Measurements from ENCODE around the gene SNORC.

Gene SNORC

GRCh38 chr2:232885264-232885961, 15.3 kb downstream of the SNORC start:
- Mint-ChIP-seq H3K4me3 (no peak overlapping the region), H3K27me3 (peaks cover 2% of the 10 kb centered on the region), H3K4me1 (no peaks in the 10 kb centered on the region), H3K9me3 (no peaks in the 10 kb centered on the region), H3K27ac (no peak overlapping the region)
- ATAC-seq (no peak), DNase-seq (no peak)

GRCh38 chr2:232886176-232886575, 16.1 kb downstream of the SNORC start:
- Mint-ChIP-seq H3K27me3 (peaks cover 9% of the 10 kb centered on the region), H3K27ac (no peak overlapping the region), H3K9me3 (no peaks in the 10 kb centered on the region), H3K4me1 (peaks cover 5% of the 10 kb centered on the region), H3K4me3 (no peak overlapping the region)
- ATAC-seq = no peak
- DNase-seq = no peak

DNA sequence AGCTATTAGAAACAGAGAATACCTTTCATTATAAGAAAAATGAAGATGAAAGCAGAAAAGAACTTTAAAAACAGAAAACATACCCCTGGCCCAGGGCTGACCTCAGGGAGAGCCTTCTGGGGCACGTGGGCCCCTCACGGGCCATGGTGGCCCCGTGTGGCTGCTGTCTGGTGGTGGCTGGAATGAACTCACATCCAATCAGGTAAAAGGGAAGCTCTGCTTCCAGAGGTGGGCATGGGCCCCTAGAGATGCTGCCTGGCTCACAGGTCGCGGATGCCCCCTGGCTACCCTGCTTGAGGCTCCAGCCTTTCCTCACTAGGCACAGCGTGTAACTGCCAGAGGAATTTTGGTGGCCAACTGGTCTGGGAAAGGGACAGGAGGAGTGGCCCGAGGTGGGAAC, 16.6 kb downstream of the SNORC start:
- no peak for DNase-seq
- H3K27ac Mint-ChIP-seq = no peak overlapping the region
- H3K4me3 Mint-ChIP-seq = no peak overlapping the region
- peaks cover 5% of the 10 kb centered on the region for H3K4me1 Mint-ChIP-seq
- peaks cover 12% of the 10 kb centered on the region for H3K27me3 Mint-ChIP-seq
- H3K9me3 Mint-ChIP-seq = no peaks in the 10 kb centered on the region
- ATAC-seq = no peak

GRCh38 chr2:232887171-232887850, 17.2 kb downstream of the SNORC start:
- no peak for DNase-seq
- no peaks in the 10 kb centered on the region for H3K9me3 Mint-ChIP-seq
- no peak overlapping the region for H3K4me3 Mint-ChIP-seq
- no peak for ATAC-seq
- H3K27me3 Mint-ChIP-seq = peaks cover 12% of the 10 kb centered on the region
- H3K4me1 Mint-ChIP-seq = peaks cover 5% of the 10 kb centered on the region
- H3K27ac Mint-ChIP-seq = peak overlapping the region in 1 of 2 donors; percentile 21

- Mint-ChIP-seq H3K4me3 (no peak overlapping the region), H3K27ac (no peak overlapping the region)
- ATAC-seq = no peak
Measured at GRCh38 chr2:232888099-232888836, 18.2 kb downstream of the SNORC start.

GRCh38 chr2:232888839-232889529, 18.9 kb downstream of the SNORC start:
- no peaks in the 10 kb centered on the region for H3K9me3 Mint-ChIP-seq
- DNase-seq = no peak

More at GRCh38 chr2:232888099-232888836, 18.2 kb downstream of the SNORC start:
- Mint-ChIP-seq H3K4me1 (peaks cover 5% of the 10 kb centered on the region), H3K27me3 (peaks cover 12% of the 10 kb centered on the region), H3K9me3 (no peaks in the 10 kb centered on the region)
- no peak for DNase-seq

DNA sequence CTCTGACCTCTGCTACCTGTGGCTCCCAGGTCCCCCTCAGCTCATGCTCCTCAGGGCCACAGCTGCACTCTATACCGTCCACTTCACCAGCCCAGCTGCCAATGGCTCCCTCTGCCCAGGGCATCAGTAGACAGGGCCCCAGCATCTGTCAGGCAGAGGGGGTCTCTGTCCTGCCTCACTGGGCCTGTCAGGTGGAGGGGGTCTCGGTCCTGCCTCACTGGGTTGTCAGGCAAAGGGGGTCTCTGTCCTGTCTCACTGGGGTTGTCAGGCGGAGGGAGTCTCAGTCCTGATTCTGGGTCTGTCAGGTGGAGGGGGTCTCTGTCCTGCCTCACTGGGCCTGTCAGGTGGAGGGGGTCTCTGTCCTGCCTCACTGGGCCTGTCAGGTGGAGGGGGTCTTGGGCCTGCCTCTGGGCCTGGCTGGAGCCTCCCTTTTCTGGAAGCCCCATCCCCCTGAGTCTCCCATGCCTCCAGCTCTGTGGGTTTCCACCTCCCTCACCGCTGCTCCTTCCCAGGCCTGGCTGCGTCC, 19.9 kb downstream of the SNORC start:
- Mint-ChIP-seq H3K4me1 (peaks cover 5% of the 10 kb centered on the region), H3K27me3 (peaks cover 12% of the 10 kb centered on the region), H3K9me3 (no peaks in the 10 kb centered on the region), H3K27ac (no peak overlapping the region), H3K4me3 (no peak overlapping the region)
- DNase-seq (no peak), ATAC-seq (no peak)

More at GRCh38 chr2:232888839-232889529, 18.9 kb downstream of the SNORC start:
- peaks cover 5% of the 10 kb centered on the region for H3K4me1 Mint-ChIP-seq
- no peak for ATAC-seq
- no peak overlapping the region for H3K4me3 Mint-ChIP-seq
- H3K27ac Mint-ChIP-seq = no peak overlapping the region
- H3K27me3 Mint-ChIP-seq = peaks cover 12% of the 10 kb centered on the region

DNA sequence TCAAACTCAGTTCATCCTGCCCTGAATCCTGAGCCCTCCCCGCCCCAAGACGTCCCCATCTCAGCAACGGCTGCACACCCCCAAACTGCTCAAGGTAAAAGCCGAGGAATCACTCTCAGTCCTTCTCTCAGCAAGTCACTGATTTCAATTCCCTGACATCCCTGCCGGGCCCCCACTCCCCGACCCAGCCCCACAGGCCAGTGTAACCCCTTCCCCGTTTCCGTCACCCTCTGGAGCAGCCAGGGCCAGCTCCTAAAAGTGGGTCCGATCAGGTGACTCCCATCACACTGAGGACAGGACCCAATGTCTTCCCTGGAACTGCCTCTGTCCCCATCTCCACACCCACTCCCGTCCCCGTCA, 20.5 kb downstream of the SNORC start:
- DNase-seq = no peak
- no peaks in the 10 kb centered on the region for H3K9me3 Mint-ChIP-seq
- H3K27me3 Mint-ChIP-seq = peaks cover 12% of the 10 kb centered on the region
- ATAC-seq = no peak
- H3K4me3 Mint-ChIP-seq = no peak overlapping the region
- peak overlapping the region in 1 of 2 donors; percentile 67 for H3K27ac Mint-ChIP-seq
- H3K4me1 Mint-ChIP-seq = peaks cover 5% of the 10 kb centered on the region

DNA sequence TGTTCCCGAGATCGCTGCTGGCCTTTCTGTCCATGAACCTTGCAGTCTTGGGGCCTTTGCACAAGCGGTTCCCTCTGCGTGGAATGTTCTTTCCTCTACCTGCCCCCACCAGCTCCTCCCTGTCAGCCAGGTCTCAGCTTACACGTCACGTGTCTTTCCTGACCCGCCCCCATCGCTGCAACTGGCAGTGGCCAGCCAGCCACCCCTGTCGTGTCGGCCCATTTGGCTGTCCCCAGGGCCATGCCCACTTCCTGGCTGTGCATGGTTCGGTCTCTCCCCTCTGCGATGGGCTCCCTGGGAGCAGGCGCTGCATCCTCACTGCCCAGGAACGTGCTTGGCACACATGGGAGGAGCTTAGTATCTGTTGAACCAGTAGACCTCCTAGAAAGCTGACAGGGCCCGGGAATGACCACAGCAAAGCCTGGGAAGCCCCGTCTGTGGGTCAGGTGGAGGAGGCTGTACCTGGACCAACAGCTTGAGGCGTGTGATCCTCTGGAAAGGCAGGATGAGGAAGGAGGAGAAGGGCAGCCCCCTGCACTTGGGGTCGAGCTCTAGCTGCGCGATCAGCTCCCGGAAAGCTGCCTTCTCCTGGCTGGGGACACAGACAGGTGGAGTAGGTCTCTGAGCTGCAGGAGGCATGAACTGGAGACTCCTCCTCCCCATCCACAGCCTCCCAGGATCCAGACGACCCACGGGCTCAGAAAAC, 21.0 kb downstream of the SNORC start:
- Mint-ChIP-seq H3K4me3 (no peak overlapping the region), H3K27me3 (peaks cover 12% of the 10 kb centered on the region), H3K27ac (peak overlapping the region in 1 of 2 donors; percentile 67), H3K4me1 (peaks cover 5% of the 10 kb centered on the region), H3K9me3 (no peaks in the 10 kb centered on the region)
- ATAC-seq = no peak
- no peak for DNase-seq

DNA sequence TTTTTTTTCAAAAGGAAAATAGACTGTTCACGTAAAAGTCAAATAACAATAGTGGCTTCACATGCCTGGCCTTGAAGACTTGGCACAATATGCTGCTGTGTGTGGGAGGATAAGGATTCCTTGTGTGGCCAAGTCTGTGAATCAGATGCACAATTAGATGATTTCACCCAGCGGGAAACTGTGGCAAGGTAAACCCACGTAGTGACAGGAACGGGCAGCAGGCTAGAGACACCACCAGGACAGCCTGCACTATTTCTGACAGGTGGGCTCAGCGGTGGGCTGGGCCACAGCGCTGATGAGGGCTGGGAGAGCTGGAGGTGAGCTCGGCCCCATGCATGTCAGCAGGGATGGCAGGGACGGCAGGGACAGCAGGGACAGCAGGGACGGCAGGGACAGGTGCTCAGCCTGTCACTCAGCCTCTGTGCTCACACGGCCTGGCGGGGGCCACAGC, 21.6 kb downstream of the SNORC start:
- Mint-ChIP-seq H3K27ac (no peak overlapping the region), H3K4me3 (no peak overlapping the region), H3K9me3 (no peaks in the 10 kb centered on the region), H3K4me1 (peaks cover 5% of the 10 kb centered on the region), H3K27me3 (peaks cover 12% of the 10 kb centered on the region)
- no peak for ATAC-seq
- no peak for DNase-seq

GRCh38 chr2:232892221-232892620, 22.2 kb downstream of the SNORC start:
- peaks cover 5% of the 10 kb centered on the region for H3K4me1 Mint-ChIP-seq
- no peak overlapping the region for H3K27ac Mint-ChIP-seq
- no peak overlapping the region for H3K4me3 Mint-ChIP-seq
- ATAC-seq (no peak), DNase-seq (no peak)
- H3K27me3 Mint-ChIP-seq = peaks cover 12% of the 10 kb centered on the region
- H3K9me3 Mint-ChIP-seq = no peaks in the 10 kb centered on the region

GRCh38 chr2:232892843-232893242, 22.8 kb downstream of the SNORC start:
- ATAC-seq (no peak), DNase-seq (no peak)
- no peak overlapping the region for H3K27ac Mint-ChIP-seq
- no peak overlapping the region for H3K4me3 Mint-ChIP-seq
- peaks cover 5% of the 10 kb centered on the region for H3K4me1 Mint-ChIP-seq
- H3K9me3 Mint-ChIP-seq = no peaks in the 10 kb centered on the region
- peaks cover 12% of the 10 kb centered on the region for H3K27me3 Mint-ChIP-seq

- H3K4me1 Mint-ChIP-seq = peaks cover 5% of the 10 kb centered on the region
- H3K4me3 Mint-ChIP-seq = no peak overlapping the region
- DNase-seq = no peak
- no peaks in the 10 kb centered on the region for H3K9me3 Mint-ChIP-seq
- no peak for ATAC-seq
- no peak overlapping the region for H3K27ac Mint-ChIP-seq
- peaks cover 12% of the 10 kb centered on the region for H3K27me3 Mint-ChIP-seq
Measured at GRCh38 chr2:232893834-232894233, 23.8 kb downstream of the SNORC start.

DNA sequence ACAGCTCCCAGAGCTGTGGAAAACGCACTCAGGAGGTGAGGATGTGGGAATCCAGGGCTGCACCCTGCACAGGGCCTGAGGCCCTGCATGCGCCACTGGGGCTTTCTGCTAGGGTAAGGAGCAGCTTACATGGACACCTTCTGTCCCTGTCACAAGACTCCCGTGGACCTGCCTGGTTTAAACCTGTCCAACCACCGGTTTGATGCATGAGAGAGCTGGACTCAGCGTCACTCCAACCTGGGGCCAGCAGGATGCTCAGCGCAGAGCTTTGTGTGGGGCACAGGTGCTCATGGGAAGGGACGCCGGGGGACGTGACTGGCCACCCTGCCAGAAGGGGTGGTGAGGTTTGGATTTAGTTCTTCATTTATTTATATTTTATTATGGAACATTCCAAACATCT, 24.2 kb downstream of the SNORC start:
- Mint-ChIP-seq H3K4me1 (peaks cover 5% of the 10 kb centered on the region), H3K27me3 (peaks cover 12% of the 10 kb centered on the region), H3K27ac (no peak overlapping the region), H3K4me3 (no peak overlapping the region), H3K9me3 (no peaks in the 10 kb centered on the region)
- ATAC-seq (no peak), DNase-seq (no peak)

DNA sequence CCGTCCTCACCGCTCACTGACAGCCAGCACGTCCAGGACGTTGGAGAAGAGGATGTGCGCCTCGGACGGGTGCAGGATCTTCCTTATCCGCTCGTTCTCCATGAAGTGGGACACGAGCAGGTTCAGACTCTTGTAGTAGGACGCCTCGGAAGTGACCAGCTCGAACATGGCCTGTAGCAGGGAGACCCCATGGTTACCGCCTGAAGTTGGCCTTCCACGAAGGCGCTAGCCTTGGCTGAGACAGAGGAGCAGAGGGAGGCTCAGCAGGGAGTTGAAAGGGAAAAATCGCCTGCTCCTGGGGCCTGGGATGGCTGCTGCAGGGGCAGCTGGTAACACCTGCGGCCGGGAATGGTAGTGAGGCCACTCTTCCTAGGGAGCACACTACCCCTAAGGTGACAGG, 24.7 kb downstream of the SNORC start:
- Mint-ChIP-seq H3K27me3 (peaks cover 12% of the 10 kb centered on the region), H3K9me3 (no peaks in the 10 kb centered on the region), H3K4me1 (peaks cover 5% of the 10 kb centered on the region), H3K4me3 (no peak overlapping the region), H3K27ac (no peak overlapping the region)
- ATAC-seq (no peak), DNase-seq (no peak)

All from stimulated activated naive CD8-positive, alpha-beta T cell treated with anti-CD3 and anti-CD28 coated beads, Interleukin-15, amount 100 ng/mL, for 72 hours (primary cell).